IMR-90 (cell line): ENCODE measurements around the gene ATP10B. TPM values are rescaled to one million over a fixed set of nuclear protein-coding genes. Genes with fewer than 3 reads are reported as not detected.

Source experiments
- ATAC-seq: fragments of 200-7000 bp; cut with Tn5 transposase; 2 replicates; pipeline ENCODE4 v1.9.1; 2020; ENCODE audit warnings: low read depth, mild to moderate bottlenecking, moderate library complexity
- BruUV-seq: library from RNA; stranded (reverse); fragments of 400-500 nt; replicated peaks from 2 replicates; lab custom pipeline; 2021; lab: Mats Ljungman, UMichigan
- CTCF ChIA-PET: fragments of 300-600 bp; formaldehyde crosslinking; extraction: SDS; loops from one replicate; lab custom pipeline; 2021; ENCODE audit warnings: antibody characterized with exemption; lab: Yijun Ruan, JAX
- POLR2A ChIA-PET: fragments of 300-600 bp; sonication (Branson Sonifier 250); formaldehyde crosslinking; loops from one replicate; lab custom pipeline; 2022; ENCODE audit warnings: antibody characterized with exemption; ENCODE audit not compliant: unreplicated experiment; lab: Charles Lee
- DNase-seq: peaks from one replicate; pipeline ENCODE4 v3.0.0; 2013
- H2AFZ ChIP-seq: replicated peaks from 2 replicates; pipeline ENCODE3; 2013; ENCODE audit warnings: low read length, mild to moderate bottlenecking; ENCODE audit not compliant: poor library complexity
- H2AK5ac ChIP-seq: 2 replicates; pipeline ENCODE4 v1.6.1; 2013; ENCODE audit warnings: low read depth, low read length, inconsistent platforms
- H2AK9ac ChIP-seq: replicated peaks from 2 replicates; pipeline ENCODE3; 2013; ENCODE audit warnings: mild to moderate bottlenecking, low read depth, low read length, moderate library complexity; ENCODE audit not compliant: poor library complexity
- H2BK120ac ChIP-seq: 2 replicates; pipeline ENCODE4 v1.6.1; 2013; ENCODE audit warnings: low read depth, low read length, inconsistent platforms
- H2BK15ac ChIP-seq: 3 replicates; pipeline ENCODE4 v1.6.1; 2013; ENCODE audit warnings: low read depth, low read length, inconsistent platforms
- H2BK20ac ChIP-seq: 2 replicates; pipeline ENCODE4 v1.6.1; 2013; ENCODE audit warnings: low read depth, mild to moderate bottlenecking, inconsistent platforms, low read length, moderate library complexity
- H2BK5ac ChIP-seq: 2 replicates; pipeline ENCODE4 v1.6.1; 2013; ENCODE audit warnings: mild to moderate bottlenecking, low read depth, low read length, inconsistent platforms; ENCODE audit not compliant: poor library complexity, severe bottlenecking
- H3K14ac ChIP-seq: replicated peaks from 2 replicates; pipeline ENCODE4 v1.6.1; 2013; ENCODE audit warnings: low read depth, low read length, inconsistent platforms
- H3K18ac ChIP-seq: 2 replicates; pipeline ENCODE4 v1.6.1; 2013; ENCODE audit warnings: low read depth, low read length, control low read depth
- H3K23ac ChIP-seq: 2 replicates; pipeline ENCODE4 v1.6.1; 2013; ENCODE audit warnings: low read depth, low read length, inconsistent platforms
- H3K27ac ChIP-seq: 2 replicates; pipeline ENCODE4 v1.5.1; 2013; ENCODE audit warnings: mild to moderate bottlenecking, control low read depth, low read length; ENCODE audit not compliant: insufficient read depth
- H3K27me3 ChIP-seq: 2 replicates; pipeline ENCODE4 v1.6.1; 2013; ENCODE audit warnings: low read length; ENCODE audit not compliant: control insufficient read depth, insufficient read depth
- H3K36me3 ChIP-seq: 2 replicates; pipeline ENCODE4 v1.6.1; 2013; ENCODE audit warnings: low read length, mixed read lengths; ENCODE audit not compliant: control insufficient read depth, insufficient read depth
- H3K4ac ChIP-seq: 2 replicates; pipeline ENCODE4 v1.6.1; 2013; ENCODE audit warnings: low read depth, low read length, inconsistent platforms
- H3K4me1 ChIP-seq: 2 replicates; pipeline ENCODE4 v1.6.1; 2013; ENCODE audit warnings: low read length, mixed read lengths; ENCODE audit not compliant: control insufficient read depth, insufficient read depth
- H3K4me2 ChIP-seq: 2 replicates; pipeline ENCODE4 v1.6.1; 2013; ENCODE audit warnings: low read depth, mild to moderate bottlenecking, control low read depth, low read length, moderate library complexity
- H3K4me3 ChIP-seq: 2 replicates; pipeline ENCODE4 v1.5.1; 2013; ENCODE audit warnings: low read depth, mild to moderate bottlenecking, control low read depth, low read length, moderate library complexity; ENCODE audit not compliant: insufficient read depth
- H3K56ac ChIP-seq: 2 replicates; pipeline ENCODE4 v1.6.1; 2013; ENCODE audit warnings: low read length, inconsistent platforms; ENCODE audit not compliant: insufficient read depth; ENCODE audit errors: extremely low read depth
- H3K79me1 ChIP-seq, 2 experiments: 2 replicates each; pipeline ENCODE4 v1.6.1; 2013; ENCODE audit warnings: low read length in 2 of 2, inconsistent platforms in 1 of 2, low read depth in 1 of 2
- H3K9ac ChIP-seq: 2 replicates; pipeline ENCODE4 v1.6.1; 2013; ENCODE audit warnings: low read depth, low read length, control low read depth
- H3K9me1 ChIP-seq: 2 replicates; pipeline ENCODE4 v1.6.1; 2013; ENCODE audit warnings: low read length, inconsistent platforms; ENCODE audit not compliant: insufficient read depth
- H3K9me3 ChIP-seq: 2 replicates; pipeline ENCODE4 v1.6.1; 2013; ENCODE audit warnings: low read length; ENCODE audit not compliant: control insufficient read depth, insufficient read depth
- H4K20me1 ChIP-seq: 2 replicates; pipeline ENCODE4 v1.6.1; 2013; ENCODE audit warnings: low read length, inconsistent platforms; ENCODE audit not compliant: insufficient read depth
- H4K5ac ChIP-seq: 2 replicates; pipeline ENCODE4 v1.6.1; 2013; ENCODE audit warnings: mild to moderate bottlenecking, low read depth, low read length, control low read depth
- H4K8ac ChIP-seq, 2 experiments: 2 replicates each; pipeline ENCODE4 v1.6.1; 2013; ENCODE audit warnings: low read depth in 2 of 2, low read length in 2 of 2, control low read depth in 1 of 2, inconsistent platforms in 1 of 2
- H4K91ac ChIP-seq: 2 replicates; pipeline ENCODE4 v1.6.1; 2013; ENCODE audit warnings: low read depth, low read length, inconsistent platforms; ENCODE audit not compliant: insufficient read depth
- BHLHE40 ChIP-seq: fragments of 150-350 bp; IDR thresholded peaks from 2 replicates; pipeline ENCODE4 v1.6.1; 2016; ENCODE audit warnings: mild to moderate bottlenecking, low read depth, low read length
- CEBPB ChIP-seq: IDR thresholded peaks from 2 replicates; pipeline ENCODE4 v1.6.1; 2012; ENCODE audit warnings: low read depth, low read length, improper control_type of control experiment
- CHD1 ChIP-seq: IDR thresholded peaks from 2 replicates; pipeline ENCODE4 v1.6.1; 2012; ENCODE audit warnings: low read depth, low read length, improper control_type of control experiment
- ELK1 ChIP-seq: fragments of 150-350 bp; IDR thresholded peaks from 2 replicates; pipeline ENCODE4 v1.6.1; 2016; ENCODE audit warnings: low read depth, mild to moderate bottlenecking, low read length, moderate library complexity, borderline replicate concordance
- FOS ChIP-seq: fragments of 150-350 bp; IDR thresholded peaks from 2 replicates; pipeline ENCODE4 v1.6.1; 2016; ENCODE audit warnings: low read depth, low read length
- MAFK ChIP-seq: IDR thresholded peaks from 2 replicates; pipeline ENCODE4 v1.6.1; 2012; ENCODE audit warnings: low read depth, low read length, improper control_type of control experiment
- MAZ ChIP-seq: IDR thresholded peaks from 2 replicates; pipeline ENCODE4 v1.6.1; 2012; ENCODE audit warnings: low read depth, mild to moderate bottlenecking, low read length, improper control_type of control experiment, moderate library complexity, borderline replicate concordance
- MXI1 ChIP-seq: IDR thresholded peaks from 2 replicates; pipeline ENCODE4 v1.6.1; 2012; ENCODE audit warnings: low read depth, mild to moderate bottlenecking, low read length, moderate library complexity, borderline replicate concordance
- NFE2L2 ChIP-seq: fragments of 150-350 bp; IDR thresholded peaks from 2 replicates; pipeline ENCODE4 v1.6.1; 2016; ENCODE audit warnings: low read depth, mild to moderate bottlenecking, low read length
- POLR2A ChIP-seq: IDR thresholded peaks from 2 replicates; pipeline ENCODE4 v1.6.1; 2012; ENCODE audit warnings: mild to moderate bottlenecking, low read depth, low read length
- RAD21 ChIP-seq: IDR thresholded peaks from 2 replicates; pipeline ENCODE4 v1.6.1; 2012; ENCODE audit warnings: low read length, improper control_type of control experiment
- RCOR1 ChIP-seq: IDR thresholded peaks from 2 replicates; pipeline ENCODE4 v1.6.1; 2012; ENCODE audit warnings: mild to moderate bottlenecking, low read length, improper control_type of control experiment; ENCODE audit not compliant: insufficient replicate concordance
- RFX5 ChIP-seq: IDR thresholded peaks from 2 replicates; pipeline ENCODE4 v1.8.0; 2012; ENCODE audit warnings: low read depth, mild to moderate bottlenecking, low read length, moderate library complexity
- SMC3 ChIP-seq: fragments of 150-350 bp; IDR thresholded peaks from 2 replicates; pipeline ENCODE4 v1.6.1; 2016; ENCODE audit warnings: low read depth, mild to moderate bottlenecking, antibody characterized with exemption, low read length, moderate library complexity
- WGBS, 2 experiments: methylation state at CpG; one replicate each; pipeline versions ENCODE4 v1.1.5 to v1.1.7; 2013; ENCODE audit warnings: missing lambda C conversion rate in 2 of 2; ENCODE audit not compliant: insufficient read length in 1 of 2; ENCODE audit errors: extremely low coverage in 2 of 2; 5-methylcytosine and 5-hydroxymethylcytosine counted together
- dilution Hi-C: fragments of 300-500 bp; cut with HindIII; formaldehyde crosslinking; loops from one replicate; pipeline ENCODE4 v1.14.3; 2018; ENCODE audit warnings: low sequenced_read_pairs; ENCODE audit not compliant: unreplicated experiment
- in situ Hi-C: fragments of 300-500 bp; cut with MboI; formaldehyde crosslinking; loops from 3 replicates; pipeline ENCODE4 v1.14.3; 2019; ENCODE audit warnings: low sequenced_read_pairs, inconsistent platforms, mixed read lengths
- intact Hi-C: fragments of 100-400 bp; cut with micrococcal nuclease; formaldehyde crosslinking; loops from 2 replicates; pipeline ENCODE4 v1.10.0; 2022
- polyA plus RNA-seq, 3 experiments: library from polyadenylated mRNA; depleted of rRNA; stranded (reverse); fragments of >200 nt; gene quantifications; 2 replicates each; pipeline ENCODE4 v1.2.3, GENCODE V29; 2012; ENCODE audit warnings: low replicate concordance in 1 of 3
- total RNA-seq: library from RNA; depleted of rRNA; stranded (reverse); fragments of >200 nt; gene quantifications from 2 replicates; pipeline ENCODE4 v1.2.3, GENCODE V29; 2012
- TF ChIP-seq, protein P1 (sequence below): fragments of 150-350 bp; IDR thresholded peaks from 2 replicates; pipeline ENCODE4 v1.6.1; 2017; ENCODE audit warnings: mild to moderate bottlenecking, antibody characterized with exemption, low read length, low read depth
- TF ChIP-seq, protein P2 (sequence below): conservative IDR thresholded peaks from 2 replicates; pipeline ENCODE4 v1.5.1; 2012; ENCODE audit warnings: mild to moderate bottlenecking, low read depth, low read length, improper control_type of control experiment

ATP10B gene
- total and polyA plus RNA-seq, 2 of the 4 experiments (the other 2 are of a cell fraction): not detected

- H3K4me3 ChIP-seq: no peak overlapping the region
- ATAC-seq: no peak
- H3K14ac ChIP-seq: no peak overlapping the region
- no peak overlapping the region for H4K91ac ChIP-seq
- no peaks in the 10 kb centered on the region for H3K36me3 ChIP-seq
- H2BK120ac ChIP-seq: no peak overlapping the region
- no peak overlapping the region for H2BK15ac ChIP-seq
- H3K4me2 ChIP-seq: no peak overlapping the region
- CTCF ChIA-PET: no interaction called here
- in situ Hi-C loops (no loop called here), intact Hi-C loops (no loop called here), dilution Hi-C loops (no loop called here)
- BruUV-seq: no TSS peak
- H3K23ac ChIP-seq: no peak overlapping the region
- H4K8ac ChIP-seq: no peak overlapping the region
- no peak overlapping the region for H3K27ac ChIP-seq
- H3K4ac ChIP-seq: no peak overlapping the region
- no peak overlapping the region for H2BK5ac ChIP-seq
- H3K9me3 ChIP-seq: 0 out of 2 replicates have a peak, but pooled peaks cover 4% of the 10 kb centered on the region
- no peak overlapping the region for H3K18ac ChIP-seq
- H4K20me1 ChIP-seq: no peaks in the 10 kb centered on the region
- no peak overlapping the region for H2AK5ac ChIP-seq
- H3K27me3 ChIP-seq: no peaks in the 10 kb centered on the region
- no peaks in the 10 kb centered on the region for H3K9me1 ChIP-seq
- no peaks in the 10 kb centered on the region for H3K4me1 ChIP-seq
- TF ChIP-seq, protein P1, sequence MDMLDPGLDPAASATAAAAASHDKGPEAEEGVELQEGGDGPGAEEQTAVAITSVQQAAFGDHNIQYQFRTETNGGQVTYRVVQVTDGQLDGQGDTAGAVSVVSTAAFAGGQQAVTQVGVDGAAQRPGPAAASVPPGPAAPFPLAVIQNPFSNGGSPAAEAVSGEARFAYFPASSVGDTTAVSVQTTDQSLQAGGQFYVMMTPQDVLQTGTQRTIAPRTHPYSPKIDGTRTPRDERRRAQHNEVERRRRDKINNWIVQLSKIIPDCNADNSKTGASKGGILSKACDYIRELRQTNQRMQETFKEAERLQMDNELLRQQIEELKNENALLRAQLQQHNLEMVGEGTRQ: no peak
- no peak for TF ChIP-seq RFX5
- no peak for TF ChIP-seq BHLHE40
- no peak for TF ChIP-seq POLR2A
- TF ChIP-seq RAD21: no peak
- TF ChIP-seq MAZ: no peak
- no peak for TF ChIP-seq RCOR1
- TF ChIP-seq MXI1: no peak
- no peak for TF ChIP-seq FOS
- no peak for TF ChIP-seq NFE2L2
- TF ChIP-seq CHD1: no peak
- TF ChIP-seq, protein P2, sequence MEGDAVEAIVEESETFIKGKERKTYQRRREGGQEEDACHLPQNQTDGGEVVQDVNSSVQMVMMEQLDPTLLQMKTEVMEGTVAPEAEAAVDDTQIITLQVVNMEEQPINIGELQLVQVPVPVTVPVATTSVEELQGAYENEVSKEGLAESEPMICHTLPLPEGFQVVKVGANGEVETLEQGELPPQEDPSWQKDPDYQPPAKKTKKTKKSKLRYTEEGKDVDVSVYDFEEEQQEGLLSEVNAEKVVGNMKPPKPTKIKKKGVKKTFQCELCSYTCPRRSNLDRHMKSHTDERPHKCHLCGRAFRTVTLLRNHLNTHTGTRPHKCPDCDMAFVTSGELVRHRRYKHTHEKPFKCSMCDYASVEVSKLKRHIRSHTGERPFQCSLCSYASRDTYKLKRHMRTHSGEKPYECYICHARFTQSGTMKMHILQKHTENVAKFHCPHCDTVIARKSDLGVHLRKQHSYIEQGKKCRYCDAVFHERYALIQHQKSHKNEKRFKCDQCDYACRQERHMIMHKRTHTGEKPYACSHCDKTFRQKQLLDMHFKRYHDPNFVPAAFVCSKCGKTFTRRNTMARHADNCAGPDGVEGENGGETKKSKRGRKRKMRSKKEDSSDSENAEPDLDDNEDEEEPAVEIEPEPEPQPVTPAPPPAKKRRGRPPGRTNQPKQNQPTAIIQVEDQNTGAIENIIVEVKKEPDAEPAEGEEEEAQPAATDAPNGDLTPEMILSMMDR: no peak
- TF ChIP-seq CEBPB: no peak
- no peak for TF ChIP-seq SMC3
- TF ChIP-seq ELK1: no peak
- no peak for TF ChIP-seq MAFK
- H2BK20ac ChIP-seq: no peak overlapping the region
- H2AK9ac ChIP-seq: no peak overlapping the region
- H3K9ac ChIP-seq: no peak overlapping the region
- POLR2A ChIA-PET: no interaction called here
- no peaks in the 10 kb centered on the region for H3K79me1 ChIP-seq
- no peak overlapping the region for H2AFZ ChIP-seq
- no peak overlapping the region for H3K56ac ChIP-seq
- WGBS, 2 experiments: no CpG with 5 or more reads among the region's 6 CpGs
- no peak overlapping the region for H4K5ac ChIP-seq
- DNase-seq: no peak
Observed at GRCh38 chr5:160867976-160868375, 16.0 kb upstream of the ATP10B start.
